ENCODE measurements around the gene AGTRAP. TPM values are rescaled to one million over a fixed set of nuclear protein-coding genes. Genes with fewer than 3 reads are reported as not detected.

The AGTRAP gene
- total and polyA plus RNA-seq, 9 of the 15 experiments (the other 6 are each of a cell fraction or from before 2014, with no cell fraction given): 26.8 to 105 (median 57.5) TPM

DNA sequence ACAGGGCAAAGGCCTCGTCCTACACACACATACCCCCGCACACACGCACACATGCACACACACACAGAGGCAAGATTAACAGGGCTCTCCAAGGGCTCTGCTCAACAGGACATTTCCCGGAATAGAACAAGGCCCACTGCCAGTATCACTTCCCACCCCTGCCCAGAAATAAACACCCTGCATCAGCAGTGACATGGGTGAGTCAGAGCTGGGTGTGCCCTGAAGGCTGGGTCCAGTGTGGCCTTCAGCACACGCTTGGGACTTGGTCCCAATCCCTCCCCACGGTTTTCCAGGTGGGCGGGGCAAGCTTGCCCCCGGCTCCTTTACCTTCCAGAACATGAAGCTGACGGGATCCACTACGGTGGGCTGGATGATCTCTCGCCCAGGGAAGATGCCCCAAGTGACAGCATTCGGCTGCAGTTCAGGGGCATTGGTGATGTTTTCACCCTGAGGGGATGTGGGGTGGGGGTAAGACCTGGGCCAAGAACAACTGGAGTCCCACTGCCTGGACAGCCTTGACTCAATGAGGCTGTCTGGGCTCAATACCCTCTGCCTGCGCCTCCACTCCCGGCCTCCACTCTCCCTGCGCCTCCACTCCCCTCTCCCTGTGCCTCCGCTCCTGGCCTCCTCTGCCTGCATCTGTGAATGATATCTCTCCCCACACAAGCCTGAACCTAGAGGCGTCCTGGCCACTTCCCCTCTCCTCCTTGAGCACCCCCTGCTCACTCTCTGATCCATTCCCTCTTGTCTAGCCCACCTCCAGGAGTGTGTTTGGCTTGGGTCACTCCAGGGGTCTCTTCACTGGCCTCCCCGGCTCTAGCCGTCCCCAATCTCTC is 55.2 kb downstream of the AGTRAP start (continued):
- TF ChIP-seq, protein P1, sequence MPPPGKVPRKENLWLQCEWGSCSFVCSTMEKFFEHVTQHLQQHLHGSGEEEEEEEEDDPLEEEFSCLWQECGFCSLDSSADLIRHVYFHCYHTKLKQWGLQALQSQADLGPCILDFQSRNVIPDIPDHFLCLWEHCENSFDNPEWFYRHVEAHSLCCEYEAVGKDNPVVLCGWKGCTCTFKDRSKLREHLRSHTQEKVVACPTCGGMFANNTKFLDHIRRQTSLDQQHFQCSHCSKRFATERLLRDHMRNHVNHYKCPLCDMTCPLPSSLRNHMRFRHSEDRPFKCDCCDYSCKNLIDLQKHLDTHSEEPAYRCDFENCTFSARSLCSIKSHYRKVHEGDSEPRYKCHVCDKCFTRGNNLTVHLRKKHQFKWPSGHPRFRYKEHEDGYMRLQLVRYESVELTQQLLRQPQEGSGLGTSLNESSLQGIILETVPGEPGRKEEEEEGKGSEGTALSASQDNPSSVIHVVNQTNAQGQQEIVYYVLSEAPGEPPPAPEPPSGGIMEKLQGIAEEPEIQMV (tag; conservative IDR thresholded peaks at IDR 0.05; ENCODE audit: low read depth): no peak
- TF ChIP-seq JUND (IDR thresholded peaks at IDR 0.05; ENCODE audit: borderline replicate concordance, low read depth, low read length): peak; percentile 92
- TF ChIP-seq JUND (tag; IDR thresholded peaks at IDR 0.05; ENCODE audit: borderline replicate concordance, low read depth, low read length): peak; percentile 93; the same call in 2 of the 3 replicates
- TF ChIP-seq PHB (CRISPR knock-in tag; IDR thresholded peaks at IDR 0.05): no peak
- peak; percentile 79 for TF ChIP-seq ARID1B (IDR thresholded peaks at IDR 0.05)
- no peak for TF ChIP-seq RBM34 (IDR thresholded peaks at IDR 0.05; ENCODE audit: borderline replicate concordance, insufficient read depth, low read length)
- no peak for TF ChIP-seq KAT2B (IDR thresholded peaks at IDR 0.05; ENCODE audit: low read depth, low read length)
- TF ChIP-seq, protein P2, sequence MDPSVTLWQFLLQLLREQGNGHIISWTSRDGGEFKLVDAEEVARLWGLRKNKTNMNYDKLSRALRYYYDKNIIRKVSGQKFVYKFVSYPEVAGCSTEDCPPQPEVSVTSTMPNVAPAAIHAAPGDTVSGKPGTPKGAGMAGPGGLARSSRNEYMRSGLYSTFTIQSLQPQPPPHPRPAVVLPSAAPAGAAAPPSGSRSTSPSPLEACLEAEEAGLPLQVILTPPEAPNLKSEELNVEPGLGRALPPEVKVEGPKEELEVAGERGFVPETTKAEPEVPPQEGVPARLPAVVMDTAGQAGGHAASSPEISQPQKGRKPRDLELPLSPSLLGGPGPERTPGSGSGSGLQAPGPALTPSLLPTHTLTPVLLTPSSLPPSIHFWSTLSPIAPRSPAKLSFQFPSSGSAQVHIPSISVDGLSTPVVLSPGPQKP (CRISPR knock-in tag; IDR thresholded peaks at IDR 0.05): no peak
- TF ChIP-seq, protein P3, sequence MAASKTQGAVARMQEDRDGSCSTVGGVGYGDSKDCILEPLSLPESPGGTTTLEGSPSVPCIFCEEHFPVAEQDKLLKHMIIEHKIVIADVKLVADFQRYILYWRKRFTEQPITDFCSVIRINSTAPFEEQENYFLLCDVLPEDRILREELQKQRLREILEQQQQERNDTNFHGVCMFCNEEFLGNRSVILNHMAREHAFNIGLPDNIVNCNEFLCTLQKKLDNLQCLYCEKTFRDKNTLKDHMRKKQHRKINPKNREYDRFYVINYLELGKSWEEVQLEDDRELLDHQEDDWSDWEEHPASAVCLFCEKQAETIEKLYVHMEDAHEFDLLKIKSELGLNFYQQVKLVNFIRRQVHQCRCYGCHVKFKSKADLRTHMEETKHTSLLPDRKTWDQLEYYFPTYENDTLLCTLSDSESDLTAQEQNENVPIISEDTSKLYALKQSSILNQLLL (CRISPR knock-in tag; IDR thresholded peaks at IDR 0.05; ENCODE audit: borderline replicate concordance): no peak
- TF ChIP-seq POLR2B (IDR thresholded peaks at IDR 0.05; ENCODE audit: low read depth, partially characterized antibody): no peak
- TF ChIP-seq NUFIP1 (IDR thresholded peaks at IDR 0.05; ENCODE audit: partially characterized antibody): no peak
- no peak for TF ChIP-seq HNRNPL (IDR thresholded peaks at IDR 0.05; ENCODE audit: low read depth, low read length)
- TF ChIP-seq KDM5B (IDR thresholded peaks at IDR 0.05; ENCODE audit: insufficient replicate concordance, low read depth, low read length): no peak
- TF ChIP-seq EGR1 (conservative IDR thresholded peaks at IDR 0.05): peak; percentile 57
- no peak for TF ChIP-seq ZFP36 (IDR thresholded peaks at IDR 0.05; ENCODE audit: low read depth, low read length, partially characterized antibody)
- TF ChIP-seq ZNF140 (CRISPR knock-in tag; IDR thresholded peaks at IDR 0.05): no peak
- no peak for TF ChIP-seq SRSF1 (IDR thresholded peaks at IDR 0.05; ENCODE audit: low read depth, low read length)
- TF ChIP-seq ZNF436 (CRISPR knock-in tag; IDR thresholded peaks at IDR 0.05): no peak
- no peak for TF ChIP-seq ZNF217 (CRISPR knock-in tag; IDR thresholded peaks at IDR 0.05)
- TF ChIP-seq, protein P4, sequence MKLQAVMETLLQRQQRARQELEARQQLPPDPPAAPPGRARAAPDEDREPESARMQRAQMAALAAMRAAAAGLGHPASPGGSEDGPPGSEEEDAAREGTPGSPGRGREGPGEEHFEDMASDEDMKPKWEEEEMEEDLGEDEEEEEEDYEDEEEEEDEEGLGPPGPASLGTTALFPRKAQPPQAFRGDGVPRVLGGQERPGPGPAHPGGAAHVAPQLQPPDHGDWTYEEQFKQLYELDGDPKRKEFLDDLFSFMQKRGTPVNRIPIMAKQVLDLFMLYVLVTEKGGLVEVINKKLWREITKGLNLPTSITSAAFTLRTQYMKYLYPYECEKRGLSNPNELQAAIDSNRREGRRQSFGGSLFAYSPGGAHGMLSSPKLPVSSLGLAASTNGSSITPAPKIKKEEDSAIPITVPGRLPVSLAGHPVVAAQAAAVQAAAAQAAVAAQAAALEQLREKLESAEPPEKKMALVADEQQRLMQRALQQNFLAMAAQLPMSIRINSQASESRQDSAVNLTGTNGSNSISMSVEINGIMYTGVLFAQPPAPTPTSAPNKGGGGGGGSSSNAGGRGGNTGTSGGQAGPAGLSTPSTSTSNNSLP (IDR thresholded peaks at IDR 0.05; ENCODE audit: borderline replicate concordance, low read depth, low read length): no peak
- 0 out of 2 replicates have a peak, but pooled peaks have one; percentile 20 for TF ChIP-seq CTBP1 (IDR thresholded peaks at IDR 0.05; ENCODE audit: borderline replicate concordance)
- TF ChIP-seq COPS2 (conservative IDR thresholded peaks at IDR 0.05): no peak
